HG03159 (cell line): ENCODE results near the gene NOMO2.
A peak's percentile ranks its signal among the peaks of the same experiment; 100 is the strongest.
"Not testable (repeated sequence)": the region's sequence is repeated elsewhere in the genome, so short reads cannot be mapped to it uniquely, and the experiment has no call there.

ENCODE experiments used
- ATAC-seq: cut with Tn5 transposase; IDR thresholded peaks from one replicate; pipeline ENCODE4 v1.9.1; 2021; ENCODE audit warnings: mild to moderate bottlenecking, moderate library complexity; ENCODE audit not compliant: unreplicated experiment

The NOMO2 gene, protein sequence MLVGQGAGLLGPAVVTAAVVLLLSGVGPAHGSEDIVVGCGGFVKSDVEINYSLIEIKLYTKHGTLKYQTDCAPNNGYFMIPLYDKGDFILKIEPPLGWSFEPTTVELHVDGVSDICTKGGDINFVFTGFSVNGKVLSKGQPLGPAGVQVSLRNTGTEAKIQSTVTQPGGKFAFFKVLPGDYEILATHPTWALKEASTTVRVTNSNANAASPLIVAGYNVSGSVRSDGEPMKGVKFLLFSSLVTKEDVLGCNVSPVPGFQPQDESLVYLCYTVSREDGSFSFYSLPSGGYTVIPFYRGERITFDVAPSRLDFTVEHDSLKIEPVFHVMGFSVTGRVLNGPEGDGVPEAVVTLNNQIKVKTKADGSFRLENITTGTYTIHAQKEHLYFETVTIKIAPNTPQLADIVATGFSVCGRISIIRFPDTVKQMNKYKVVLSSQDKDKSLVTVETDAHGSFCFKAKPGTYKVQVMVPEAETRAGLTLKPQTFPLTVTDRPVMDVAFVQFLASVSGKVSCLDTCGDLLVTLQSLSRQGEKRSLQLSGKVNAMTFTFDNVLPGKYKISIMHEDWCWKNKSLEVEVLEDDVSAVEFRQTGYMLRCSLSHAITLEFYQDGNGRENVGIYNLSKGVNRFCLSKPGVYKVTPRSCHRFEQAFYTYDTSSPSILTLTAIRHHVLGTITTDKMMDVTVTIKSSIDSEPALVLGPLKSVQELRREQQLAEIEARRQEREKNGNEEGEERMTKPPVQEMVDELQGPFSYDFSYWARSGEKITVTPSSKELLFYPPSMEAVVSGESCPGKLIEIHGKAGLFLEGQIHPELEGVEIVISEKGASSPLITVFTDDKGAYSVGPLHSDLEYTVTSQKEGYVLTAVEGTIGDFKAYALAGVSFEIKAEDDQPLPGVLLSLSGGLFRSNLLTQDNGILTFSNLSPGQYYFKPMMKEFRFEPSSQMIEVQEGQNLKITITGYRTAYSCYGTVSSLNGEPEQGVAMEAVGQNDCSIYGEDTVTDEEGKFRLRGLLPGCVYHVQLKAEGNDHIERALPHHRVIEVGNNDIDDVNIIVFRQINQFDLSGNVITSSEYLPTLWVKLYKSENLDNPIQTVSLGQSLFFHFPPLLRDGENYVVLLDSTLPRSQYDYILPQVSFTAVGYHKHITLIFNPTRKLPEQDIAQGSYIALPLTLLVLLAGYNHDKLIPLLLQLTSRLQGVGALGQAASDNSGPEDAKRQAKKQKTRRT

DNA sequence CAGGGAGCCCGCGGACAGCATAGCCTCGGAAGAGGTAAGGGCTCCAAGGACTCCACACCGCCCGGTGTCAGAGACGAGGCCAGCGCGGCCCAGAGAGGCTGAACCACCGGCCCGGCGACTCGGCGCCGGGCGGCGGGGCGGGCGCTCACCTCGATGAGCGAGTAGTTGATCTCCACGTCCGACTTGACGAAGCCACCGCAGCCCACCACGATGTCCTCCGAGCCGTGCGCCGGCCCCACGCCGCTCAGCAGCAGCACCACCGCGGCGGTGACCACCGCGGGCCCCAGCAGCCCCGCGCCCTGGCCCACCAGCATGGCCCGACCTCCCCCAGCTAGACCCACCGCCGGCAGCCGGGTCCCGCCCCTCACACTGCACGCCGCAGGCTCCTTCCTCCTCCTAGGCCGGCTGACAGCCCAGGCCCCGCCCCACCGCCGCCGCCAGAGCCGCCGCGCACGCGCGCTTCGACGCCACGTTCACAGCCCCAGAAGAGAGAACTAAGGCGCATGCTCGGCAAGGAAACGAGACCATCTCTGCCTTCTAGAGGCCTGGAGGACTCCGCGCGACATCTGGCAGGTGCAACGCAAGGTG is at the start of gene NOMO2:
Gene NOMO2, minus strand, starts transcription at position 371 of the 588 bp plus-strand sequence. Its CDS starts 57 bp downstream, at position 314.
- ATAC-seq = peak; percentile 94

DNA sequence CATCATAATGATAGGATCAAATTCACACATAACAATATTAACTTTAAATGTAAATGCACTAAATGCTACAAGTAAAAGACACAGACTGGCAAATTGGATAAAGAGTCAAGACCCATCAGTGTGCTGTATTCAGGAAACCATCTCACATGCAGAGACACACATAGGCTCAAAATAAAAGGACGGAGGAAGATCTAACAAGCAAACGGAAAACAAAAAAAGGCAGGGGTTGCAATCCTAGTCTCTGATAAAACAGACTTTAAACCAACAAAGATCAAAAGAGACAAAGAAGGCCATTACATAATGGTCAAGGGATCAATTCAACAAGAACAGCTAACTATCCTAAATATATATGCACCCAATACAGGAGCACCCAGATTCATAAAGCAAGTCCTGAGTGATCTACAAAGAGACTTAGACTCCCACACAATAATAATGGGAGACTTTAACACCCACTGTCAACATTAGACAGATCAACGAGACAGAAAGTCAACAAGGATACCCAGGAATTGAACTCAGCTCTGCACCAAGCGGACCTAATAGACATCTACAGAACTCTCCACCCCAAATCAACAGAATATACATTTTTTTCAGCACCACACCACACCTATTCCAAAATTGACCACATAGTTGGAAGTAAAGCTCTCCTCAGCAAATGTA is 48.4 kb upstream of the NOMO2 start:
- ATAC-seq = not testable (repeated sequence)

DNA sequence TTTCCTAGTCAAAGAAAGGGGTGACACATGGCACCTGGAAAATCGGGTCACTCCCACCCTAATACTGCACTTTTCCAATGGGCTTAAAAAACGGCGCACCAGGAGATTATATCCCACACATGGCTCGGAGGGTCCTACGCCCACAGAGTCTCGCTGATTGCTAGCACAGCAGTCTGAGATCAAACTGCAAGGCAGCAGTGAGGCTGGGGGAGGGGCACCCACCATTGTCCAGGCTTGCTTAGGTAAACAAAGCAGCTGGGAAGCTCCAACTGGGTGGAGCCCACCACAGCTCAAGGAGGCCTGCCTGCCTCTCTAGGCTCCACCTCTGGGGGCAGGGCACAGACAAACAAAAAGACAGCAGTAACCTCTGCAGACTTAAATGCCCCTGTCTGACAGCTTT is 46.4 kb upstream of the NOMO2 start:
- ATAC-seq = not testable (repeated sequence)

DNA sequence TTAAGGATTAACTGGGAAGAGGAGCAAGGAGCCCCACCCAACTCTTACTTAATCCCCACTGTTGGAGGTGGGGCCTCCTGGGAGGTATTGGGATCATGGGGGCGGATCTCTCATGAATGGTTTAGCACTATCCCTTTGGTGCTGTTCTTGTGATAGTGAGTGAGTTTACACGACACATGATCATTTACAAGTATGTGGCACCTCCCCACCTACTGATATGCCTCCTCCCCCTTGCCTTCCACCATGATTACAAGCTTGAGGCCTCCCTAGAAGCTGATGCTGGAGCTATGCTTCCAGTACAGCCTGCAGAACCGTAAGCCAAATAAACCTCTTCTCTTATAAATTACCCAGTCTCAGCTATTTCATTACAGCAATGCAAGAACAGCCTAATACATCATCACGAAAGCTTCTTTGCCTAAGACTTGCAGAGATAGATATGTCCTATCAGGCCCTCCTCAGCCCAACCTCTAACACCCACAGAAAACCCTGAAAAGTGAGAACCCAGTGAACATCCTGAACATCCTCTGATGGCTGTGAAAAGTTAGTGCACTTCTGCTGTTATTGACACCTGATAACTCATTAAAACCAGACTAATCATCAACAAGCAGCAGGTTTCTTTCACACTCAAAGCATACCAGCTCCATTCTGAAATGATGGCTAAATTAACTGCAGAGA is 41.8 kb upstream of the NOMO2 start:
- ATAC-seq = not testable (repeated sequence)

DNA sequence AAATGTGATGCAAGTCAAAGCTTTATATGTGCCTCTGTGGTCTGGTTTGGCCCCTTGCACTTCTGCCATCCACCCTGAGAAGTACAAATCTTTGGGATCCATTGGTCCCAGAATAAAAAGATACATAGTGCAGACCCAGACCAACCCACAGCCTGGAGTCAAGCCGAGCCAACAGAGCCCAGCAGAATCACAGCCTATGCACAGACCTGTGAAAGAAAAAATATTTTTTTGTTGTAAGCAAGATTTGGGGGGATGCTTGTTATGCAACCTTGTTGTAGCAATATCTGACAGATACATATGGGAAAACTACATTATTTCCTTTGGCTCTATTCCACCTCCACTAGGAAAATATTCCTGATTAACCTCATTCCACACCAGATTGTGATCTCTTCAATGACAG is 36.7 kb upstream of the NOMO2 start:
- not testable (repeated sequence) for ATAC-seq

DNA sequence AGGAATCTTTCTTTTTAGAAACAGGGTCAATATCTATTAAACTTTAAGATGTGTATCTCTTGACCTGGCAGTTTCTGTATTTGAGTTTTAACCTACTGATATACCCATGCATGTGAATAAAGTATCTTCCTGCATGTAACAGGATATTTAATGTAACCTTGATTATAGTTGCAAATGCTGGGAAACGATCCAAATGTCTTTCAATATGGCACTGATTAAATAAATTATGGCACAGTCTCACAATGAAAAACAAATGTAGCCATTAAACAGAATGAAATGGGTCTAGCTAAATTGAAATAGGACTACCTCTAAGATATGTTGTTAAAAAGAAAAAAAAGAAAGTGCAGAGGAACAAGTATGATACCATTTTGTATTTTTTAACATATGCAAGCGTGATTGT is 35.8 kb upstream of the NOMO2 start:
- not testable (repeated sequence) for ATAC-seq

DNA sequence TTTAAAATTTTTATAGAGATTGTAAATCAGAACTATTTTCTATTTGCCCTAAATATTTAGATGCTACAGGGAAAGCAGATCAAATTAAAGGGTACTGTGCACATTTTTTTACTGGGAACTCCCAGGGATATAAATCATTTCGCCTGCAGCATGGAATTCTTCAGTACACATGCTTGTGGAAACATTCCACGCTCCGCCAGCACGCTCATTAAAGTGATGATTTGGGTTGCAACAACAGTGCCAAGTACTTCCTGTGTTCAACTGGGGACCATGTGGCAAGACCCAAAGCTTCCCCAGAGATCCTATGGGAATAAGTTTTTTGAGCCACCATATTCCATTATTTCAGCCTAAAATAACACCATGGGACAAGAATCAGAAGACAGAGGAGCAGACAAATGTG is 35.4 kb upstream of the NOMO2 start:
- ATAC-seq = not testable (repeated sequence)

DNA sequence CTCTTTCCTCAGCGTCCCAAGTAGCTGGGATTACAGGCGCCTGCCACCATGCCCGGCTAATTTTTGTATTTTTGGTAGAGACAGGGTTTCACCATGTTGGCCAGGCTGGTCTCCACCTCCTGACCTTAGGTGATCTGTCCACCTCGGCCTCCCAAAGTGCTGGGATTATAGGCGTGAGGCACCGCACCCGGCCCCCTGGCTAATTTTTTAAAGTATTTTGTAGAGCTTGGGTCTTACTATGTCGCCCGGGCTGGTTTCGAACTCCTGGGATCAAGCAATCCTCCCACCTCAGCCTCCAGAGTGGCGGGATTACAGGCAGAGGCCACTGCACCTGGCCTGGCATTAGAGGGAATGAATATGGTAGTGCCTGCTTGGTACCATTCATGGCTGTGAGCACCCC is 33.9 kb upstream of the NOMO2 start:
- ATAC-seq = not testable (repeated sequence)

DNA sequence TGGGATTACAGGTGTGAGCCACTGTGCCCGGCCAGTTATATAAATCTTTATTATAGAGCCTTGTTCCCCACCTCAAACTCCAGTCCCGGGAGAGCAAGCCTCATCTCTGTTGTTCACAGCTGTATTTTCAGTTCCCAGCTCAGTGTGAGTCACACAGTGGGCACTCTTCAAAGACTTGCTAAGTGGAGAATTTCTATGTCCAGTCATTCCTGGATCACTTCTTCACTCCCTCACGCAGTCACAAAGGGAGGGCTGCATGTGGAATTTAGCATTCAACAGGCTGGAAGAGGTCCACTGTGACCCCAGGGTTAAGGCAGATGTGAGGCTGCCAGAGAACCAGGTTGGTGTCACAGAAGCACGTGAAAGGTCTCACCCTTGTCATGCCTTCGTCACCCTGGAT is 33.0 kb upstream of the NOMO2 start:
- not testable (repeated sequence) for ATAC-seq

DNA sequence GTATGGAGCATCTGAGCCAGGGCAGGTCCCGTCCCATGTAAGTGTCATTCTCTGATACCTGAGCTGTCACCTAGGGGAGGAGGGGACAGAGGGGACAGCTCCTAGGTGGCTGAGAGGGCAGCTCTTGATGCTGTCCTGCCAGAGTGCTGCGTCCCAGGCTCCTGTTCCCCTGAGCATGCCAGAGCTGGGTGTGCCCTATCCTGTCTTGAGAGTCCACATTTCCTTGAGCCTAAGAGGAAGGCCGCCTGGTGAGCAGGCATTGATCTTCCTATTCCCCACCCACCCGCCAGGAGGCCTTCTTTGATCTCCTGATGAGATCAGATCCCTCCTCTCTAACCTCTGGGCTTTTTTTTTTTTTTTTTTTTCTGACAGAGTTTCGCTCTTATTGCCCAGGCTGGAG is 32.0 kb upstream of the NOMO2 start:
- ATAC-seq = not testable (repeated sequence)

DNA sequence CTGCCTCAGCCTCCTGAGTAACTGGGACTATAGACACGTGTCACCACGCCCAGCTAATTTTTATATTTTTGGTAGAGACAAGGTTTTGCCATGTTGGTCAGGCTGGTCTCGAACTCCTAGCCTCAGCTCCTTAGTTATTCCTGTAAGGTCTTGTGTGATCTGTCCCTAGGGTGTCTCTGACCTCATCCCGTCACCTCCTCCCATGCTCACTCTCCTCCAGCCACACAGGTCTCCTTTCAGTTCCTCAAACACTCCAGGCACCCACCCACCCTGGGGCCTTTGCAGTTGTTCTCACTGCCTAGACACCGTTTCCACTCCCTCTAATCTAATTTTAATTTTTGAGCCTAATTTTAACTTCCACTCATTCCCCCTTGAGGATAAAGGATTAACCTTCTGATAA is 31.1 kb upstream of the NOMO2 start:
- ATAC-seq = not testable (repeated sequence)

DNA sequence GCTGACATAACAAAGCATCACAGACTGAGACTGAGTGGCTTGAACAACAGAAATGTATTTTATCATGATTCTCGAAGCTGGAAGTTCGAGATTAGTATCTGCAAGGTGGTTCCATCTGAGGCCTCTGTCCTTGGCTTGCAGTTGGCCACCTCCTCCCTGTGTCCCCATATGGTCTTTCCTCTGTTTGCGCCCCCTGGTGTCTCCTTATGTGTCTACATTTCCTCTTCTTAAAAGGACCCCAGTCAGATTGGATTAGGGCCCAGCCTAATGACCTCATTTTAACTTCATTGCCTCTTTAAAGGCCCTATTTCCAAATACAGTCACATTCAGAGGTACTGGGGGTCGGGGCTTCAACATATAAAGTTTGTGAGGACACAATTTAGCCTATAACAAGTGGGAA is 30.0 kb upstream of the NOMO2 start:
- ATAC-seq = not testable (repeated sequence)

DNA sequence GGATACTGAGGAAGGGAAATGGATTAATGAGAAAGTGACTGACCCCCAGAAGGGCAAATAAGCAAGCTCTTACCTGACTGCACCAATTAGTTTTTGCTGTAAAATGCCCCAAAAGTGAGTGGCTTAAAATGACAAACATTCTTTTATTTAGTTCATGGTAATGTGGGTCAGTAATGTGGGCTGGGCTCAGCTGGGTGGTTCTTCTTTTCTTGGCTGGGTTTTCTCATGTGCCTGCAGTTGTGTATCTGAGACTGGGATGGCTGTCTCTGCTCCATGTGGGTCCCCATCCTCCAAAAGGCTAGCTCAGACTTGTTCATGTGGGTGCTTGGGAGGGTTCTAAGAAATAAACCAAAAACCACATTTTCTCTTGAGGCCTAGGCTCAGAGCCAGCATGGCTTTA is 29.5 kb upstream of the NOMO2 start:
- ATAC-seq = not testable (repeated sequence)

DNA sequence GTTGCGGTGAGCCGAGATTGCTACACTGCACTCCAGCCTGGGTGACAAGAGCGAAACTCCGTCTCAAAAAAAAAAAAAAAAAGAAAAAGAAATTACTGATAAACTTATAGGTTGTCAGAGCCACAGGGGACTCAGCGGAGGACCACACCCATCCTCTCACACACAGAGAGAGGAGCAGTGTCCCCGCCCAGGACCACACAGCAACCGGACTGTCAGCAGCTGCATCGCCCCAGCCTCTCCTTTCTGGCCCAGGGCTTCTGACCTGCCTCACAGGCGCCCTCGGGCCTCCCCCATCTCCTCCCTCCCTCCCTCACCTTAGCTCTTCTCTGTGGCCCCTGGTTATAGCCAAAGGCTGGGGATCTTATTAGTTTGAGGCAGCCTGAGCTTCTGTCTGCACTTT is 27.9 kb upstream of the NOMO2 start:
- ATAC-seq = not testable (repeated sequence)

DNA sequence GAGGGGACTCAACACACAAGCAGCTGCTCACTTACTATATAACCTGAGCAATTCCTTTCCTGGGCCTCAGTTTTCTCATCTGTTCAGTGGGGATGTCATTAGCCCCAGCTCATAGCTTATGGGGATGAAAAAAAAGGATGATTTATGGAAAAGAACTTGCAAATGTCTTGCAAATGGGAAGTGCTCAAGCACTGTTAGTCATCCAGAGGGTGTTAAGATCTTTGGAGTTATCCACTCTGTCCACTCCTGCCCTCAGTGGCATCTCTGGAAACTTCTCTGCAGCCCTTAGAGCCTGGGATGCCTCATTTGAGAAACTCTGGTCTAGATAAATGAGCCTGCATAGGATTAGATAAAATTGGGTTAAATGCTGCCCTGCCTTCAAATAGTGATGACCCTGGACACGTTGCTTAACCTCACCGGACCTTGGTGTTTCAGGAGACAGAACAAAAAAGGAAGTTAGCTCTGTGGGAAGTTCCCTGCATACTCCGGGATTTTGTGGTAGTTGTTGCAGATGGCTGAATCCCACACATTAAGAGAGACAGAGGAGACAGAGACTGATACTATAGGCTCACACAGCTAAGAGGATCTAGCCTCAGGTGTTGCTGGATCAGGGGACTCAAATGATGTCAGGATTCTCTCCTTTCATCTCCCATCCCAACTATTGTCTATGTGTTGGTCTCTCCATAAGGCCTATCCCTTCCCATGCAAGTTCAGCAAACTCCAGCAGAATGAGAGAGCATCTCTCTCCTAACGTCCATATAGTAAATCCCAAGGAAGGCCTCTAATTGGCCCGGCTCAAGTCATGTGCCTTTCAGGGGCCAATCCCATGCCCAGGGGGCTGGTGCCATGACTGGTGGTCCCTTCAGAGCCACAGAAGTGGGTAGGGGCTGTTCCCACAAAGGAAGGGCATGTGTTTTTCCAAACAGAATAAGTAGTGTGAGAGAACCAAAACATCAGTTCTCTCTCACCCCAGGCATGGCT is 25.0 kb upstream of the NOMO2 start:
- ATAC-seq = not testable (repeated sequence)

DNA sequence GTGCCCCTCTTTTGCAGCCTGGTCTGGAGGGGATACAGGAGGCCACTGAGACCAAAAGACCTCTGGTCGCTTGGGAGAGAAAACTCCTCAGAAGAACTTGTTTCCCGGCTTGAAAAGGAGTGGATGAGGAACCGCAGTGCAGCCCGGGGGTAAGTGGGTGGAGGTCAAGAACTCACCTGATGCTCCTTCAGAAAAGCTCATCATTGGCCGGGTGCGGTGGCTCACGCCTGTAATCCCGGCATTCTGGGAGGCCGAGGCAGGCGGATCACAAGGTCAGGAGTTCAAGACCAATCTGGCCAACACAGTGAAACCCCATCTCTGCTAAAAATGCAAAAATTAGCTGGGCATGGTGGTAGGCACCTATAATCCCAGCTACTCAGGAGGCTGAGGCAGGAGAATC is 23.9 kb upstream of the NOMO2 start:
- ATAC-seq = not testable (repeated sequence)

DNA sequence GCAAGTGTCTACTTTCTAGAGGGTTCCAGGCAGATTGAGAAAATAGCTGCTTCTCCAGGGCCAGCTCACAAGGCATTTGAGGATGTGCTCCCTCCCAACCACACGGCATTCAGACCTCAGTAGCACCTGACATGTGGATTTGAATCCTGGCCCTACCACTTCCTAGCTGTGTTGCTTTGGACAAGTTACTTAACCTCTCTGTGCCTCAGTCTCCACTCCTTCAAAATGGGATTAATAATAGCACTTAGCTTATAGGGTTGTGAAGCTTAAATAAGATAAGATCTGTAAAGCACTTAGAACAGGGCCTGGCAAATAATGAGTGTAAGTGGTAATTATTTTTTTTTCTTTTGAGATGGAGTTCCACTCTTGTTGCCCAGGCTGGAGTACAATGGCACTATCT is 21.0 kb upstream of the NOMO2 start:
- no peak for ATAC-seq

DNA sequence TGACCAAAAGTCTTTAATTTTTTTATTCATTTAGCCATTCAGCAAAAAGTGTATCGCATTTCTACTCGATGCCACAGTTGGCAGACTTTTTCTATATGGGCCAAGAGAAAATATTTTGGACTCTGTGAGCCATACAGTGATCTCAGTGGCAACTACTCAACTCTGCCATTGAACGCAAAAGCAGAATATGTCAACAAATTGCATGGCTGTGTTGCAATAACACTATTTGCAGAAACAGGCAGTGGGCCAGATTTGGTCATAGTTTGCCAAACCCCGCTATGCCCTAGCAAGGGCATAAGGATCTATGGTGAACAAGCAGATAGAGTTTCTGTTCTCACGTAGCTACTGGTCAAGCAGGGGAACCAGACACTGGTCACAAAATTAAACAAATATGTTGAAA is 18.5 kb upstream of the NOMO2 start:
- not testable (repeated sequence) for ATAC-seq
